Stimulated activated CD8-positive, alpha-beta memory T cell treated with anti-CD3 and anti-CD28 coated beads, Interleukin-7, amount 100 ng/mL, for 48 hours (primary cell): ENCODE measurements around the gene SSBP1.
"Not testable (repeated sequence)": the region's sequence is repeated elsewhere in the genome, so short reads cannot be mapped to it uniquely, and the experiment has no call there.

Experiments
- DNase-seq, 2 donors: peaks; one replicate each; pipeline ENCODE4 v3.0.0-alpha.2; 2020; ENCODE audit warnings: low read depth in 1 of 2; ENCODE audit errors: extremely low read depth in 1 of 2

The SSBP1 gene, protein sequence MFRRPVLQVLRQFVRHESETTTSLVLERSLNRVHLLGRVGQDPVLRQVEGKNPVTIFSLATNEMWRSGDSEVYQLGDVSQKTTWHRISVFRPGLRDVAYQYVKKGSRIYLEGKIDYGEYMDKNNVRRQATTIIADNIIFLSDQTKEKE

DNA sequence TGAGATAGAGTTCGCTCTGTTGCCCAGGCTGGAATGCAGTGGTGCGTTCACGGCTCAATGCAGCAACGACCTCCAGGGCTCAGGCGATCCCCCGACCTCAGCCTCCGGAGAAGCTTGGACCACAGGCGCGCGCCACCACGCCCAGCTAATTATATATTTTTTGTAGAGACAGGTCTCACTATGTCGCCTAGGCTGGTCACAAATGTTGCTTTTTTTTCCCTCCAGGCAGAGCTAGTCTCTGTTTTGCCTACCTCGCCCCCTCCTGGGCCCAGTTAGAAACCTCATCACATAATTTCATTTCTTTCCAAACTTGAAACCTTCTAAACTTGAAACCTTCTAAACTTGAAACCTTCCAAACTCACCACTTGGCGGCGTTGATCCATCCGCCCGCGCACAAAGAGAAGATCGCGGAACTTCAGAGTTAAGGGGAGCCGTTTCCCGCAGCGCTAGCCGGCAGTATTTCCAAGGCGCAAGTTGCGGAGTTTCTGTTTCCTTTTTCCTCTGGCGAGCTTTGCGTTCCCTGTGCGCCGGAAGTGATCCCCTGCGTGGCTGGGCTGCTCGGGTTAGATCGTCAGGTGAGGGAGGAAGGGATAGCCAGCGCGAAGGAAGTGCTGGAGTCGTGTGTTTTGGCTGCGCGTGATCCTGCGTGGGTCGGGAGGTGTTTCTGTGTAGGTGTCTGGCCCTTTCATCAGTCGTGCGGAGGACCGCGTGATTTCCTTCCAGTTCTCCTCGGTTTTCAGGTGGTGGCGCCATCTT lies at the start of gene SSBP1:
TSS of gene SSBP1 (plus strand) at position 523 of the 756 bp plus-strand sequence. CDS start 809 bp downstream, outside the sequence.
- peak; percentile 82 to 87 for DNase-seq

DNA sequence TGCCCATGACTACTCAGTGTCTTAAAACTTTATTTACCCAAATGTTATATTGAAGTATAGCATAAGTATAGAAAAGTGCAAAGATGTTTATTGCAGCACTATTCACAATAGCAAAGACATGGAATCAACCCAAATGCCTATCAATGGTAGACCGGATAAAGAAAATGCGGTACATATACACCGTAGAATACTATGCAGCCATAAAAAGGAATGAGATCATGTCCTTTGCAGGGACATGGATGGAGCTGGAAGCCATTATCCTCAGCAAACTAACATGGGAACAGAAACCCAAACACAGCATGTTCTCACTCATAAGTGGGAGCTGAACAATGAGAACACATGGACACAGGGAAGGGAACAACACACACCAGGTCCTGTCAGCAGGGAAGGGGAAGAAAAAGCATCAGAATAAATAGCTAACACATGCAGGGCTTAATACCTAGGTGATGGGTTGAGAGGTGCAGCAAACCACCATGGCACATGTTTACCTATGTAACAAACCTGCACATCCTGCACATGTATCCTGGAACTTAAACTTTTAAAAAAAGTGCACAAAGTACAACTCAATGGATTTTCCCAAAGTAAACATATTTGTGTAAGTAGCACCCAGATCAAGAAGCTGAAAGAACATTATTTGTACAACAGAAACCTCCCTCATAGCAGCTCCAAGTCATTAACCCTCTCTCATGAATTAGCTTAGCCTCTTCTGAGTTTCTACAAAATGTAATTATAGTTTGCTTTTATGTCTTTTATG lies 48.9 kb upstream of the SSBP1 start:
- DNase-seq, result not testable (repeated sequence)

DNA sequence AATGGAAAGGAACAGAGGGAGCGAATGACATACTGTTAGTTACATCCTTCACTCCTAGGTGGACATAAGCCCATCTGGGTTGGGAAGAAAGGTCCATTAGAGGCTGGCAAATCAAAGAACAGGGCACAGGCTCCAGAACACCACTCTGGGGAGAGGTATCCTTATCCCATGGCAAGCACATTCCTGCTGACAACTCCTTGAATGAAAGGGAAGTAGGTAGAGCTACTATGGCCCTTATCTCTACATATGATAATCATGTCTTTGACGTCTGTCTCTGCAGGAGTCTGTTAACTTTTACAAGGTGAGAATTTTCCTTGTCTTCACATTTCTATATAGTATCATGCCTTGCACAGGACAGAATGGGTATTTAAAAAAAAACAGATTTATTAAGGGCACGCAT lies 46.6 kb upstream of the SSBP1 start:
- DNase-seq, result no peak

DNA sequence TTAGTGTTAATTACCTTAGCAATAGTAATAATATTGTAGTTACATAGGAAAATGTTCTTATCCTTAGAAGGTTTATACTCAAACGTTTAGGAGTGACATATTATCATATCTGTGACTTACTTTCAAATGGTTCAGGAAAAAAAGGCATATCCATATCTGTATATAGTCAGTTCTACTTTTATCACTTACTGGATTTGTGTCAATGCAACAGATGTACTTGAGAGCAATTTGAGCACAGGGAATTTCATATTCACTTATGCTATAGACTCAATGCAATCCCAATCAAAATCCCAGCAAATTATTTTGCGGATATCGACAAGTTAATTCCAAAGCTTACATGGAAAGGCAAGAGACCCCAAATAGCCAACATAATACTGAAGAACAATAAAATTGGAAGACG lies 46.2 kb upstream of the SSBP1 start:
- DNase-seq, result no peak

DNA sequence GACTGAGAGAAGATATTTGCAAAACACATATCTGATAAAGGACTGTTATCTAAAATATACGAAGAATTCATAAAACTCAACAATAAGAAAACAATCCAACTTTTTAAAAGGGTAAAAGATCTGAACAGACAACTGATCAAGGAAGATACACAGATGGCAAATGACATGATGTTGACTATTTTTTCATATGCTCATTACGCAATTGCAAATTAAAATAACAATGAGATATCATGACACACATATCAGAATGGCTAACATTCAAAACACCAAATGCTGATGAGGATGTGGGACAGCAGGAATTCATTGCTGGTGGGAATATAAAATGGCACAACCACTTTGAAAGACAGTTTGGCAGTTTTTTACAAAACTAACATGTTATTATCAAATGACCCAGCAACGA lies 45.1 kb upstream of the SSBP1 start:
- DNase-seq, result no peak

DNA sequence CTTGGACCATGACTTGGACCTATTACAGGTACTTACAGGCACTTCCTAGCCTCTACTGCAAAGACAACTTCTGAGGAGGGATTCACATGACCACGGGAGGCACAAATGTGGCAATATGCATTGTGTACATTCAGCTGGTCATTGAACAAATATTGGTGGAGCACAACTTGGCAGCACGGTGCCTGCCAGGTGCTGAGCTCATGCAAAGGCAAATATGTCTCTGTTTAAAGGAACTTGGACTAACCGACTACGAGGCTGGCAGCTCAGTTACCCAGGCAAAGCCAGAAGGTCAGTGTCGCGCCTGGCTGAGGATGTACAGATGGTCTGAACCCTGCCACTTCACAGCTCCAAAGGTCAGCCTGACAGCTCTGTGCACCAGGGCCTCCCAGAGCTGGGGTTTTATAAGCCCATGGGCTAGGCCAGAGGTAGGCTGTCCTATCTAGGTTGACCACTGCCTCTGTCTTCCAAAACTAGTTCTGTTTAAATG lies 42.3 kb upstream of the SSBP1 start:
- no peak for DNase-seq

DNA sequence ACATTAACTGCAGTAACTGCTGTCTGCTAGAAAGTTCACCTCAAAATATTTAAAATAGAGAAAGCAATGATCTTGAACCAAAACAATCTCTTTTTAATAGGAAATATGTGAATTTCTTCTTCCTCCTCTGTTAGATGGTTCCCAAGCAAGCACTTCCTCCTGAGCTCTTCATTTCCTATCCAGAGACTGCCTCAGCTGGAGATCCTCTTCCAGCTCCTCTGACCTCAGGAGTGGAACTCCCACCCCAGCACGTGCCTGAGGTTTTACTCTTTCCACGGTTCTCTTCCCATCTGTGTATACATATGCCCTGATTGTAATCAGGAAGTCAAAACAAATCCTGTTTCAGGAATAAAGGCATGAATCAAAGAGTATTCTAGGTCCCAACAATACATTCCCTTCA lies 41.8 kb upstream of the SSBP1 start:
- DNase-seq, result no peak

DNA sequence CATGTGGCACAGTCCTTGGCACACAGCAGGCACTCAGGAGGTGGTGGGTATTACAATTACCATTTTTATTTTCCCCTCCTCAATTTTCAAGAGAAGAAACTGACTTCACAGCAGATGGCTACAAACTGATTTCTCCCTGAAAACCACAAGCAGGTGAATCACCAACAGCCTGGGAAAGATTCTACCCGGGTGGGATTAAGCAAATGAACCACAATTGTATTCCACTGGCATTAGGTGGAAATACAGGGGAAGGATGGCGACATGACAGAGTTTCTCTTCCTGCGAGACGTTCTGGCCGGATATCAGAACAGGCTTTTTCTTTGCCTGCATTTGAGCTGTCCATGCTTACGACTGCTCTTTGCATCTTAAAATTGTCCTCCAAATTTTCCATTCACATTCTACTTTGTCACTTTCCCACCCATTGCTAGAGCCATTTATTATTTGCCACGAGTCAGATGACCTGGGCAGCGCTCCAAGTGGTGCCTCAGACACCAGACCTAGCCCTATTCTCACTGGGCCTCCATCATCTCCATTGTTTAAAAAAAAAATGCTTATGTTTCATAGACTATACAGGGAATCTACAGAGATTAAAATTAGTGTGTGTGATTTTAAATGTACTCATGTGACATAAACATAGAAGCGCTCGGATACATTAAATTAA lies 40.8 kb upstream of the SSBP1 start:
- no peak for DNase-seq

DNA sequence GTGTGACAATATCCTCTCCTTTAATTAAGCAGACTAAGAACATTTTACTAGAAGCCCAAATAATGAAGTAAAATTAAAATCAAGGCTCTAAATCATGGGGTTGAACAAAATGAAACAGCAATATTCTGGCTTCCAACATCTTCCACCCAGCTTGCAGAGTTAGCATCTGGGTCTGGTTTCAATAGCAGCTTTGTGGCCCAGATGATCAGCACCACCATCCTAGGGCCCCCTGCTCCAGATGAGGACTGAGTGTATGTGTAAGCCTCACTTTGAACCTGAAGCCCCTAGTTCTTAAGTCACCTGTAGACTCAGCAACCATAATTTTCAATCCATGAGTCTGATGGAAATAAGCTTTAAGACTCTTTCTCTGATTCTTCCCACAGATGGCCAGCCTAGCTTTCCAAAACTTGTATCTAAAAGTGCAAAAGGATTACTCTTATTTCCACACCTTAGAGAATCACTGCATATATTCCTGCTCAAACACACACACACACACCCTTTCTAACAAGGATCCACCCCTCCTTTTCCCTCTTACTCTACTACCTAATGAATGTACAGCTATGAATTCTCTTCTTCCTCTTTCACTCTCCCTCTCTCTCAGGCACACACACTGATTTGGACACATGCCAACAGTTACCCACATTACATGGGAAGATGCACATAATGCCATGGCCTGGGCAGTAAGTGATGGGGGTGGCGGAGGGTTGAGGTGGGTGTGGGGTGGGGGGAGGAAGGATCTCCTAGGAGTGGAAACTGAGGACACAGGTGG lies 39.7 kb upstream of the SSBP1 start:
- DNase-seq, result no peak

DNA sequence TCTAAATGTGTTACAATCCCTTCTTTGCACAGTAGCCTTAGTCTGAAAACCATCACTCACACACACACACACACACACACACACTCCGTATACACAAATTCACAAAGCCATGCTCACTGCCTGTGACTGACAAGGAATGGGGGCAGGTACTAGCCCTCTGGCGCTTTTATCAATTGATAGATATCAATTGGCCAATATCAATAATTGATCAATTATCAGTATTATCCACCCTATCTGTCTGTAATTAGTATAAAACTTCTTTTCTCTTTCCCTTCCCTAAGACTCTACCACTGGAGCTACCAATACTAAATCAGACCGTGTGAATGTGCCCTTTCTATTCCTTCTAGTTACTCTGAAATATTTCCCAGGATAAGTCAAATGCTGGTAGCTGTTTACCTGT lies 38.3 kb upstream of the SSBP1 start:
- DNase-seq, result no peak

DNA sequence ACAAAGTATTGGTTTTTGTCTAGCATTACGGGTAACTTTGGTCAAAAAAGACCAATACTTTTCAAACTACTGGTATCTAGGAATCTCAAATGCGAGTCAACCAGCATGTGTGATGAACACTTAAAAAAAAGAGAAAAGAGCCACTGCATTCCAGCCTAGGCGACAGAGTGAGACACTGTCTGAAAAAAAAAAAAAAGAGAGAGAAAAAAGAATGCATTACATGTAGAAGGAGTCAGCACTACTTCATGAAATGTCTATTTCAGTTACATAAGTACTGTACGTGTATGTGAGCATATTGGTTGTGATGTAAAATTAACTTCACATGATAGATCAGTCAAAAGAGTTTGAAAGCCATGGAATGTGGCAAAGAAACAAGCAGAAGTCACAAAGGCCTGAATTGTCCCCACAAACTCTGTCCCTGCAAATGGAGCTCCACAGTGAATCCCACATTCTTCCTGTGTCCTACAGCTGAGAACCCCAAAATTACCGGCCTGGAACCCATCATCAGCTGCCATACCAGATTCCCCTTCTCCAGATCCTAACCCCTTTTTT lies 37.8 kb upstream of the SSBP1 start:
- no peak for DNase-seq

DNA sequence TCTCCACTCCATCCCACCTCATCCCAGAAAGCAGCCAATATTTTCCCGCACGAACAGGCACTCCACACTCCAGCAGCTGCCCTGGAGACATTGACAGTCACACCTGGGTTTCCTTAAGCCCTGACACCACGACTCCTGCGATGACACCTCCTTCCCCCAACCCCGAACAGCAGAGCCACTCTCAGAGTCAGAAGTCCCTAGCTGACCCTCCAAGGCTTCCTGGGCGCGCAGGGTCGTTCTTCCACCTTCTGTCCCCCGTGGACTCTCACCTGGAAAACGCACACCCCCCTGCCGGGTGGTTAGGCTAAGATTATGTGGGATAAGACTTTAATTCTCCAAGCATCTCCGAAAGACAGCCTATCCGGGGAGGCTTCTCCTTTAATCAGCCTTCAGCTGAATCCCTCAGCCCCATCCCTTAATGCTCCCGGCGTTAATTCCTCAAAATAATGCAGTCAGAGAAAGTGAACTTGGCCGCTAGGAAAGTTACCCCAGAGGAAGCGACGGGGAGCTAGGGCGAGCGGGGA lies 37.2 kb upstream of the SSBP1 start:
- no peak for DNase-seq

DNA sequence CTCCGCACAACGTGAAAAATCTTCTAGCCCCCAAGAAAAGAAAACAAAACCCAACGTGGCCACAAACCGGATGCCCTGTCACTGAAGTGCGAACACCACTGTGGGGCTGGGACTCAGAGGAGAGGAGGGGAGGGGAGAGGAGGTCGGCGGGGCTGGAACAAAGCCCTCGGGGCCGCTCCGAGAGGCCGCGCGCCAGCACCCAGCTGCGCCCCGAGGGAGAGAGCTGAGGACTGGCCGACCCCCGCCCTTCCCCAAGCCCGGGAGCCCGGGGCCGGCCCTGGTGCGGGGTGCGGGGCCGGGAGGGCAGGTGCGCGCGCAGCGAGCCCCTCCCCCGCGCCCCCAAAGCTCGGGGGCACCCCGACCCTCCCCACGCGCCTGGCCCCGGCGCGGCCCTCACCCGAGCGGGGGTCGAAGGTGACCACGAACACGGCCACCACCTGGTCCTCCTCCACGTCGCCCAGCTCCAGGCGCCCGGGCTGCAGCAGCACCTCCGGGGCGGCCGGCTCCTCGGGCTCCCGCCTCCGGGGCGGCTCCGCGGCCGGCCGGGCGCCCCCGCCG lies 36.6 kb upstream of the SSBP1 start:
- DNase-seq, result peak; percentile 44 to 58

DNA sequence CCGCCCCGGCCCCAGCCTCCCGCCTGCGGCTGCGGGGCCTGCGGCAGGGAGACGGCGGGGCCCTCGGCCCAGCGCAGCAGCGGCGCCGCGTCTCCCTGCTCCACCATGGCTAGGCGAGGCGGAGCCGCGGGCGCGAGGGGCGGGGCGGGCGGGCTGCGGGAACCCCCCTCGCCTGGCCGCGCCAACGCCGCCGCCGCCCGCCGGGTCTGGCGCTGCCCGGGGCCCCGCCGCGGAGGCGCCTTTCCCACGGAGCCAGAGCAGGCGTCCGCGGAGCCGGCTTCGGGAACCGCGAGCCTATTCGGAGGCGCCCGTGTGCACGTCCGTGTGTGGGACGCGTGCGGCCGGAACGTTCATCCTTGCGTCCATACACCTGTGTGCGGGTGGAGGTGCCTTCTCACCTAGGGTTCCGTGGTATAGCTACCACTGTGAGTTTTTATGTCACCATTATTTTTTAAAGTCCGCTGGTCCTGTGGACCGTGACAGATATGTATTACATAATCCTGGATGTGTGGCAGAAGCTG lies 36.1 kb upstream of the SSBP1 start, which contains the start of gene DENND11:
TSS of gene DENND11 (minus strand) at position 120 of the 521 bp plus-strand sequence. CDS start at position 107, 13 bp downstream.
- DNase-seq, result peak in 1 of 2 donors; percentile 16

DNA sequence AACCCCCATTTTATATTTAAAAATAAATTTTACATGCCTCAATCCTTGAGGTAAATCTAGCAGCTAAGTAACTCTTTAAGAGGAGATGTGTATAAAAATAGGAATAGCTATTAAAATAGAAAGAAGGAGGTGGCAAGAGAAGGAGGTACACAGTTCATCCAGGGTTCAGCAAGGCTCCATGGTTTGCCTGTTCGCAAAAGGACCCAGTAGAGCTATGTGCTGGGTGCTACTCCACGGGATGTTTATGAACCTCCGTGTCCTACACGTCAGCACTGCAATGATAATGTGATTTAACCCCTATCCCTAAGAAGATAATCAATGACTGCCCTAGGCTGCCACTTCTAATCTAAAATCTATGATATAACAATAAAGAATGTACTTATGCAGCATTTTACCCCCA lies 35.3 kb upstream of the SSBP1 start:
- no peak for DNase-seq

DNA sequence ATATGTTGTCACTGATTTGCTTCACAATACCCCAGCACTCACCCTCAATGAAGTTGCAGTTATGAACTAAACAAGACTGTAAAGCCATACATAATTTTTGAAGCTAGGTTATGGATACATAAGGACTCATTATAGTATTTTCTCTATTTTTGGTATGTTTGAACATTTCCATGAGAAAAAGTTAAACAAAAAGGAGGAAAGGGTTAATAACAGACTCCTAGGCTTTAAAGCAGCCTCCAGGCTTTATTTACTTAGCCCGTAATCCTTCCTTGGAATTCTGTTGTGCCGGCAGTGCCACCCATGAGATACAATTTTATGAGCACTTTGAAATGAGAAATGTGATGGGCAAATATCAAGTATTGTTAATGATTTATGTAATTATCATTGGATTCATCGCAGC lies 34.0 kb upstream of the SSBP1 start:
- DNase-seq, result no peak

DNA sequence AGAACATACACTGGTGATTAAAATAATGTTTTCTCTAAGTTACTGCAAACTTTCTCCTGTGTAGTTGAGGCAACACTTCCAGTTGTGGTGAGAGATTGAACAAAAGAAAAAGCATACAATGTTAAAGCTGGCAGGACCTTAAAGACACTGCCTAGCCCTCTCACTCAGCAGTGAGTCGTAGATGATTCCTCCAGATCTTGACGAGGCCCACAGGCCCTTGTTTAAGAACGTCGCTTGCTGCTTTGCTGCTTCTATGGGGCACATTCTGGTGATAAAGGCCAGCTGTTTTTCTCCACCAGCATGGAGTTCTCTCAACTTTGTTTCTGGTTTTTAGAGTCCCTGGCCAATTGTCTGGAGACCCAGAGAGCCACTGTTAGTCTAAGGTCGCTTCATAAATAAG lies 33.4 kb upstream of the SSBP1 start:
- DNase-seq, result no peak

DNA sequence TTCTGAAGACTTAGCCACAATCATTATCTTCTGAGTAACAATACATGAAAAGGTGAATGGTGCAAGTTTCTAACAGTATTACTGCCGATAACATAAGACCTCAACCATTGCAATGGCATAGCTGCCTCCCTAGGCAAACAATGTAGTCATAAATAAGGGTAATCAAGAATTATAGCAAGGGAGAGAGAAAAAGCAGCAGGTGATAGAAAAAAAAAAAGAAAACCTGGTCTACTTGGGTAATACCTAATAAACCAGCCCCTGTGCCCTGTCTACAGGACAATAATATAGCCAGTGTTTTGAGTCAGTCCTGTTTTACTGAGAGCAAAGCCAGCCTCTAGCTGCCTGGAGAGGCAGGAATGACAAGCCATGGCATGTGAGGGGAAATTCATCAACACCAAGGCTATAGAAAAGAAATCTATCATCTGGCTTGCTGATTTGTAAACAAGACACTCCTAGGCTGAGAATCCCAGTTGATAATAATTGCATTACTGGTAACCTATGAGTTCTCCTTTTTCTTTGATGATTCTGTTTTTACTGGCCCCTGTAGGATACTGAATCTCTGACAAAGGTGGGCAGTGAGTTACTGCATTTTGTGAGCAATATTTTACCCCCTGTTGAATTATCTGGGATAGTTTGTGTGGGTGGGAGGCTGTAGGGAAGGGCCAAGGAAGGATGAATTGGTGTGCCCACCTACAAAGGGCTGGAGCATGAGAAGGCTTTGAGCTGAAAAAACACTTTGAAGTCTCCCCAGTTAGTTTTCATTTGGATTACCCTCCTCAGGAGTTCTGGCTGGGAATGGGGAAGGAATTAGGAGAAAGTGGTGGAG lies 31.7 kb upstream of the SSBP1 start:
- no peak for DNase-seq
